ENCODE results near the gene ANXA6.

ANXA6 gene

DNA sequence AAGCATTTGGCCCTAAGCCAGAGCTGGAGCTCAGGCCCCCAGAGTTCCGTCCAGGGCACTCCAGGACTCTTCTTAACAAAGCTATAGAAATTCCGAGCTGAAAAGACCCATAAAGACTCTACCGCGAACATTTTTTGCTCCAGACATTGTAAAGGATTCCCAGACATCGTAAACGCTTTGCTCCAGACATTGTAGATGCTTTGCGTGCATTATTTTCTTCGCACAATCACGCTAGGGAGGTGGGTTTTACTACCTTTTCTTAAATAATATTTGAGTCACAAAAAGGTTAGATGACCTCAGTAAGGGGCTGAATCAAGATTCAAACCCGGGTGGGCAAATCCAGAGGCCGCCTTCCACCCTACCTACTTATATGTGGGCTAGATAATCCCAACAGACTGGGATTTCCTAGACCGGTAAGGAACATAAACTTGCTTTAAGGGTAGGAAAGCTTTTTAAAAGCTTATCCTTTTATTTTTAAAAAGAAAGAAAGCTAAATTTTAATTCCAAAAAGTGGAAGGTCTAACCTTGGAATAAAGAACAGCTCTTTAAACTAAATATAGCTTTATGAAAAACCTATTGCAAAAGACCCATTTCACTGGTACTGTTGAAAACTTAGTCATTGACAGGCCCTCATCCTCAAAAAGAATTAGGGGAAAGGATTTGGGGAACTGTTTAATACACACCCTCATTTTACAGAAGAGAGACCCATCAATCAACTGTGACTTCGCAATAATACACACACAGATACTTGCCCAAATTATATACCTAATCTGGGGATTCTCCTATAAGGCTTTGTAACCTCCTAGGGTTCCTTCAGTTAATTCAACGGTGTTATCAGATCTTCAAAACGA is 75.9 kb downstream of the ANXA6 start:
- no peak for DNase-seq (ENCODE audit: low read depth)

DNA sequence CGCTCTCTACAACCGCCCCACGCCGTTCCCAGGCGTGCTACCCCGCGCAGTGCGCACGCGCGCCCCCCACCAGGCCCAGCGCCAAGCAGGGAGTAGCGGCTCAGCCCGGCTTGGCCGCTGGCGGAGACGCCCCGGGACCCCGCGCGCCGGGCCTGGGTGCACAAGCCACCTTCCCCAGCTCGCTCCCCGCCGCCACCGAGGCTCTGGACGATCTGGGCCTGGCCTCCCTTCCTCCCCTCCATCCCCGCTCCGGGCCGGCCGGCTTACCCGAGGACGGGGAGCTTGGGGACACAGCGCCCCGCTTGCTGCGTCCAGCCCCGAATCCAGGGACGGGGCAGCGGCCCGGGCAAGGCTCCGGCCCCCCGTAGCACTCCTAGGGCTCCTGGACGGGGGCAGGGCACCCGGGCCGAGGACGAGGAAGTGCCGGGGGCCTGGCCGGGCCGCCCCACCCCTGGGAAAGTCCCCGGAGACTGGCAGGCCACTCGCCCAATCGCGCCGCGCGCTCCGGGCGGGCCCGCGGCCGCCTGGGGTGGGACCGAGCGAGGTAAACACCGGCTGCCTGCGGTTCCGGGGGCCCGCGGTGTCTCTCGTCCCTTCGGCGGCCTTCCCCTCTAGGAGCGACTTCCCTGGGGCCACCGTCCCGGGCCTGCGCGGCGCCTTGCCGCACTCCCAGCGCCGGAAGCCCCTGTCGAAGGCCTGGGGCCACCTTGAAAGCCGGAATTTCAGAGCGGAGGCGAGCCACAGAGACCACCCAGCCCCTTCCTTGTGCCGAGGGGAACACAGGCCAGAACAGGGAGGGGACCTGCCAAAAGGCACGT is 76.8 kb downstream of the ANXA6 start, which contains the start of gene TNIP1:
TNIP1 (minus strand) TSS at position 422 of the 818 bp plus-strand sequence. CDS start 15,939 bp downstream, outside the sequence.
- DNase-seq (ENCODE audit: low read depth) = peak; percentile 85

DNA sequence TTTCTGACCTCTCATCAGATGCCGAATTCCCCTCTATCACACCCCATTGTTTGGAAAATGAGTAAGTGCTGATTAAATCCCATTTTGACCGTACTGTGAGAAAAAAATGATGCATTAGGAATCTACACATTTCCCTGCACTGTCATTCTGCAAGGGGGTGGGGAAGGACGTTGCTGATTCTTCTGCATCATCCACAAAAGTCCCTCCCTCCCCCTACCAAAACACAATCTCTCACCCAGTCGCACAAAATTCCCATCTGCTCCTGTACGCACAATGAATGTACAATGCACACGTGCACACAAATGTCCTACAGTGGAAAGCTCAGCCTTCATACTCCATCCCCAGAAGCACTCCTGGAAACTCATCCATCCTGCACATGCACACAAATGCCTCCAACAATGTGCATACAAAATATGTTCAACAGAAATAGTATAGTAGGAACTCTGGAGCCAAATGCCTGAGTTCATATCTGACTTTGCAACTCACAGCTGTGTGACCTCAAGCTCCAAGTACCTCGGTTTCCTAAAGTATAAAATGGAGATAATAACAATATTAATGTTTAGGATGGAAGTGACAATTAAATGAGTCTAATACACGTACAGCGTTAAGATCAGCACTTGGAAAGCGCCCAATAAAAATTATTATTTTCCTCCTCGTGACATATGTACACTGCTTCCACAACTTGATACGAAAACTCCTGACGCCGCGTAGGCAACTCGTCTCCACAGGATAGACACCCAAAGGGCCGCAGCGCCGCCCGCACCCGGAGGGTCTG is 77.6 kb downstream of the ANXA6 start:
- DNase-seq (ENCODE audit: low read depth) = no peak

DNA sequence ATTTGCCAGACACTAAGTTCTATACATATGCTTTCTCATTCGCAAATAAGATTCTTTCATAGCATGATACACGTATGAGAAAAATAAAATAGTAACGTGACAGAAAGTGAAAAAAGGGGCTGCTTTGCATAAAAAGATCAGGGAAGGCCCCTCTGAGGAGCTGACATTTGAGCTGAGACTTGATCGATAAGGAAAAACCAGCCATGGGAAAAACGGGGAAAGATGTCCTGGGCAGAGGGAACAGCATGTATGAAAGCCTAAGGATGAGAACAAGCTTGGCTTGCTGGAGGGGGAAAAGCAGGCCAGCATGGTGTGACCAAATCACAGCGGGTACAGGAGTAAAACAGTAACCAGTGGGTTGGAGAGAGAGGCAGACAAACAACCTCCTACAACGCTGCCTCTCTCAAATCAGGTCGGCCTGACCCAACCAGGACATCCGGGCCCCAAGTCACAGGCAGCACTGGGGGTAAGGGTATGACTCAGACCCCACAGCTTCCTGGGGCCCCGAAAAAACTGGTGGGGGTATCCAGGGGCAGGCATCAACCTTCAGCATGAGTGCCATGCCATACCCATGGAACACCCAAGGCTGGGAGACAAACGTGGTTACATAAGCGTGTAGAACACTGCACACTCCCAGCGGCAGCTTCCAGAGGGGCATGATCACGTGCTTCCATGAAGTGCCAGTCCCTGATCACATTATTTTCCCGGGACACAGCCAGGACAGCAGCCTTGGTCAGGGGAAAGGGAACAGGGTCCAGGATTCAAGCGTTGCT is 78.9 kb downstream of the ANXA6 start:
- DNase-seq (ENCODE audit: low read depth) = peak; percentile 40

DNA sequence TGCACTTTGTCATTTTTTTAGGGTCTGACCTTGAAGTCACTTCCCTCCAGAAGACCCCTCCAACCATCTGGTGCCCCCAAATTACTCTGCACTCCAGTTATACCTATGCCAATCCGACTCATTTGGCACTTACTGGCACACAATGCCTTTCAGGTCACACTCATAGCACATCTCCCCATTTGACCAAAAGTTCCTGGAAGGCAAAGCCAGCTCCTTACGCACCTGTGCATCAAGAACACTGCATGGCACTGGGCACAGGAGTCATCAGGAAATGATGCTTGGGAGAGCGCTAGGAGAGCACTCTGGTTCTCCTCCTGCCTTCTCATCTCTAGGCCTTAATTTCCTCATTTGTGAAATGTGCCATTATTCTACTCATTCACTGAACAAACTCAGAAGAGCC is 79.6 kb downstream of the ANXA6 start:
- no peak for DNase-seq (ENCODE audit: low read depth)

DNA sequence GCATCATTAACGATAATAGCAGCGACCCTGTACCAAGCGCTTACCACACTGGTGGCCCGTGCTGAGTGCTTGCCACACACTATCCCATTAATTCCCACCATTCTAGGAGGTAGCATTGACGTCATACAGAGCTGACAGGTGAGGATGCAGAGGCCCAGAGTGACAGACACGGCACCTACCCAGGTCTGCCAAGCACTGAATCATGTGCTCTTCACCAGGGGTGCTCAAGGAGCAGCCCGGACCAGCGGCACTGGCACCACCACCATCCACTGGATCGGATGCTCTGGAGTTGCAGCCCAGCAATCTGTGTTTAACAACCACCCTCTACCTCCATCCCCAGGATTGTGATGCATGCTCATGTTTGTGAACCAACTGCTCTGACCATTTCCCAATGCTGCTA is 80.2 kb downstream of the ANXA6 start:
- DNase-seq (ENCODE audit: low read depth) = no peak

DNA sequence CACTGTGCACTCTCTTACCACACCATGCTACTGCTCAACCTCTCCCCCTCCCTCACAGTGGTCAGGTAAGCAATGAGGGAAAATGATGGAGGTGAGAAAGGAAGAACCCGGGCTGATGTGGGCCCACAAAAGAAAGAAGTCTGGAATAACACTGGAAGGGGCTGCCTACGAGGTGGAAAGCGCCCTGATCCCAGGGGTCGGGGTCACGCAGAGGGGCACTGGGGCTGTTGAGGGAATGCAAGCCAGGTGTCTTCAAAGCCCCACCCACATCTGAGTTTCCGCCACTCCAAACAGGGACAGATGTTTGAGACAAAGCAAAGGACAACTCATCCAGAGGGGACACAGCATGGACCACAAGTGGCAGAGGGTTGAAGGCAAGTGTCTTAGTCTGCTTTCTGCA is 81.0 kb downstream of the ANXA6 start:
- no peak for DNase-seq (ENCODE audit: low read depth)

DNA sequence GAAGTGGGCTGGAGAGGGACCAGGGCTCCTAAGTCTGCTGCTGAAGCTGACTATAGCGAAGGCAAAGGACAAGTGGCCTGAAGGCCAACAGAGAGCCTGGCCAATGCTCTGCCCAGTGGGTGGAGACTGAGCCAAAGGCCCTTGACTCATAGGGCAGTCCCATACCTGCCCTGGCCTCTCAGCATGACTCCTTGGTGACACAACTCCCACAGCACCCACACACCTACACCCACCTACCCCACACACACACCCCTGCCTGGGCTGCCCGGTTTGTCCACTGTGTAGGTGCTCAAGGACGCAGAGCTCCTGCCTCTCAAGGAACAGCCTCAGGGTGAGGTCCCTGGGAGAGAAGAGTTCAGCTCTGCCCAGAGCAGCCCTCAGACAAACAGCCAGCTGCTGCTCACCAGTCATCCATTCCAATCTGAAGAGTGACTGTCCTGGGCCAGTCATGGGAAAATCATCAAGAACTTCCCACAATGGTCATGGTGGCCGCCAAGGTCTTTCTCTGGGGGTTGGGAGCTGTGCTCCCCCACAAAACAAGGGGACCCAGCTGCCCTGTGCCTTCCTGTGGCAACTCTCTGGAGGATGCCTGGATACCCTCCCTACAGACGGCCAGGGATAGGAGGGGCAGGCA is 81.8 kb downstream of the ANXA6 start:
- no peak for DNase-seq (ENCODE audit: low read depth)

DNA sequence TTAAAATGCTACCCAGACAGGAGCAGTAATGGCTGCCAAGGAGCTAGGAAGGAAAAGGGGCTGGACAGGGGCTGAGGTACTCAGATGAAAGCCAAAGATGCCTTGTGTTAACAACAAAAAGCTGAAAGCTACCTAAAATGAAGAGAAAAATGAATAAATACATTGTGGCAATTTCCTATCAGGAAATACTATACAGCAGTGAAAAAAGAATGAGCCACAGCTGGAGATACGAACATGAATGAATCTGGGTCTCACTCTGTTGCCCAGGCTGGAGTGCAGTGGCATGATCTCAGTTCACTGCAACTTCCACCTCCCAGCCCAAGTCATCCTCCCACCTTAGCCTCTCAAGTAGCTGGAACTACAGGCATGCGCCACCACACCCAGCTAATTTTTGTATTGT is 83.0 kb downstream of the ANXA6 start:
- no peak for DNase-seq (ENCODE audit: low read depth)

DNA sequence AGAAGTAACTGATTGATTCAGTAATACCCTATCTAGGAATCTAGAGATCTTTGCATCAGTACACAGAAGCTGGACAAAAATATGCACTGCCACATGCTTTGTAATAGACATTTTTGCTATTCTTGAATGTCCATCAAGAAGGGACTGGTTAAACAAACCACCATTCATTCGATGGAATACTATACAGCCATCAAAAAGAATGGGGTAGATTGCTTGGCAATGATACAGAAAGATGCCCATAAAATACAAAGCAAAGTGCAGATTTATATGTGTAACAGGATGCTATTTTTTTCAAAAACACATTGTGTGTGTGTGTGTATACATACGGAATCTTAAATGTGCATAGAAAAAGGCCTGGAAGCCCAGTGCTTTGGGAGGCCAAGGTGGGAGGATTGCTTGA is 84.3 kb downstream of the ANXA6 start:
- no peak for DNase-seq (ENCODE audit: low read depth)

DNA sequence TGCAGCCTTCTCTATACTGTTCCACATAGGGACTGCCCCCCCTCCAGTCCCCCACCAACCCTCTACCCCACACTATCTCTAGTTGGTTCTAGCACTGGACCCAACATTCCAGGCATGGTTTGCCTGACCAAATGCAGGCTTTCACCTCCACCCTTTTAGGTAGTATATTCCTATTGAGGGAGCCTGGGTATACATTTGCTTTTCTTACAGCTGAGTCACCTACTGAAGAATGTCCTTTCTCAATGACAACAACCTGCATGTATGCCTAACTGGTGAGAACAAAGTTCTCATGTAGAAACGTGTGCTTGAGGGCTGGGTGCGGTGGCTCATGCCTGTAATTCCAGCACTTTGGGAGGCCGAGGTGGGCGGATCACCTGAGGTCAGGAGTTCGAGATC is 85.0 kb downstream of the ANXA6 start:
- DNase-seq (ENCODE audit: low read depth) = no peak

DNA sequence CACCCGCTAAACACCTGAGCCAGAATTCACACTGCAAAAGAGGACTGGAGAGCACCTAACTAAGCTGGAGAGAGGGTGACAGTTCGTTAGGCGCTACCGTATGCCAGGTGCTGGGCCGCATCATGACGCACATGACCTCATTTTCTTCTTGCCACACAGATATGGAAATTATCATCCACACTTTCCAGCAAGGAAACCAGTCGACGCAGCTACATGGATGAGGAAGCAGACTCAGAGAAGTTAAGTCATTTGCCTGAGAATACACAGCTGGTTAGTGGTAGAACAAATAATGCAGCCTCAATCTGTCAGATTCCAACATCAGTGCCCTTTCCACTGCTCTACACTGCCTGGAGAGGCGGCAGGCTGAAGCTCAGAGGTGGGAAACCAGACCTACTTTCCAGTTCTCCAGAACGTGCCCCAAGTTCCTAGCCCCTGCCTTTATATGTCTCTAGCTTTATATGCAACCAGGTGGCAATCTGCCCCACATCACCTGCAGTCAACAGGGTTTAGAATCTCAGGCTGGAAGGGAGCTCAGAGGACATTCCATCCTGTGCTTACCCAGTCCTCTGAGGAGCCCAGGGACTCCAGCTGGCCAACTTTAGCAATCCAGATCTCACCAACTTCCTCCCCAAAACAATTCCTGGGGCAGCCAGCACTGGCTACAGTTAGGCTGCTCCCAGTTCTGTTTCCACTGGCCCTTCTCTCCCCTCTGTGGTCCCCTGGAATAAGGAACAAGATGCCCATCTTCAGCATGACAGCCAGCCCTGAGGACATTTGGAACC is 85.5 kb downstream of the ANXA6 start:
- DNase-seq (ENCODE audit: low read depth) = no peak

DNA sequence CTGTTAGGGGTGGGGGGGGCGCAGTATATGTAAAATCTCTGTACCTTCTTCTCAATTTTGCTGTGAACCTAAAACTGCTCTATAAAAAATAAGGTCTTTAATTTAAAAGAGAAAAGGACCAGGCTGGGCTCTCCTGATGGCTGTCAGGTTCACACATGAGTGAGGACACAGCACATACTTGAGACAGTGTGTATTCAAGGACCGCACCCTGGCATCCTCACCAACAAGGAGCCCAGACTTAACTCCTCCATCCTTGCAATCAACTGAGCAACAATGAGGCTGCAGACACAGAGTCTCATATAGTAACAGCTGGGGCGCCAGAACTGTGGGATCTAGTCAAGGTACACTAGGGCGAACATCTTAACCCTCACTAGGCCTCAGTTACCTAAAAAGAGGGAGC is 86.6 kb downstream of the ANXA6 start:
- DNase-seq (ENCODE audit: low read depth) = no peak

DNA sequence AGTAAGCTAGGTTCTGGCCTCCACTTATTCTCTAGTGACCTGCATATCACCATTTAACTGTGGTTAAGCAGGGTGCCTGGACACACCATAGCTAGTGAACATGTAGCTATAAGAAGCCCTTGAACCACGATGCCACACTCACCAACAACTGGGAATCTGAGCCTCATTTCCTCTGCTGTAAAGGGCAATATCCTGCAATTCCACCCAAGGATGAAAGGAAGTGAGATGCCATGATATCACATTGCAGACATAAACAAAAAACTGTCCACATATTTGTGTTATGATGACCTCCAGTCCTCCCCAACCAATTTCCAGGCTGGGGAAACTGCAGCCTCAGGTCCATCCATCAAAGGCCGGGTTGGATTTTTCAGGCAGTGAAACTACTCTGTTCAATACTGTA is 87.1 kb downstream of the ANXA6 start:
- no peak for DNase-seq (ENCODE audit: low read depth)

DNA sequence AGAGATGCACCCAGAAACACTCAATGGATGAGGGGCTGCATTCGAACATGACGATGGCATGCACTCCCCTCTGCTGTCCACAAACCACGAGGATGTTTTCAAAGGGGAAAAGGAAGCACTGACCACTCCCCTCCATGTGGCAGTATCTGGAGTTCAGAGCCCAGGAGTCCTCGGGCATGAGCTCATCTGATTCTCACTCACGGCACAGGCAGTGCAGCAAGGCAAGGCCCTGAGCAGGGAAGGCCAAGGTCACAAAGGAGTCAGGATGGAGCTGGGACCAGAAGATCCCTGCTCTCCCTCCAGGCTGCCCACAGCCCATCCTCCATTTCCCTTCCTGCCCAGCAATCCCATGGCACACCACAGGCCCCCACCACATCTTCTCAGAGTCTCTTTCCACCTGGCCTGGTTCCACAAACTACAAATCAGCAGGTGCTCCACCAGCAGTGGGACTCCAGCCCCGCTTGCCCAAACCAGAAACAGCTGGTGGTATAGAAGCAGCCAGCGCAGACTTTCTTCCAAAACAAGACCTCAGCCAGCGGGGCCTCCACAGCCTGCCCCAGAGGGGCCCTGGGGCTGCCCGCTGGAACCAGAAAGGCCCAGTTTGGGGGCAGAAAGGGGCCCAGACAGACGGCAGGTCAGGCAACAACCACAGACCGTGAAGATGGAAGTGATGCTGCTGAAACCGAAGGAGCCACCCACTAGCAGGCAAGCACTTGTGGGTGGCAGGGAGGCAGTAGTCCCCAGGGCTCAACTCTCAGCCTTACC is 89.0 kb downstream of the ANXA6 start:
- no peak for DNase-seq (ENCODE audit: low read depth)

DNA sequence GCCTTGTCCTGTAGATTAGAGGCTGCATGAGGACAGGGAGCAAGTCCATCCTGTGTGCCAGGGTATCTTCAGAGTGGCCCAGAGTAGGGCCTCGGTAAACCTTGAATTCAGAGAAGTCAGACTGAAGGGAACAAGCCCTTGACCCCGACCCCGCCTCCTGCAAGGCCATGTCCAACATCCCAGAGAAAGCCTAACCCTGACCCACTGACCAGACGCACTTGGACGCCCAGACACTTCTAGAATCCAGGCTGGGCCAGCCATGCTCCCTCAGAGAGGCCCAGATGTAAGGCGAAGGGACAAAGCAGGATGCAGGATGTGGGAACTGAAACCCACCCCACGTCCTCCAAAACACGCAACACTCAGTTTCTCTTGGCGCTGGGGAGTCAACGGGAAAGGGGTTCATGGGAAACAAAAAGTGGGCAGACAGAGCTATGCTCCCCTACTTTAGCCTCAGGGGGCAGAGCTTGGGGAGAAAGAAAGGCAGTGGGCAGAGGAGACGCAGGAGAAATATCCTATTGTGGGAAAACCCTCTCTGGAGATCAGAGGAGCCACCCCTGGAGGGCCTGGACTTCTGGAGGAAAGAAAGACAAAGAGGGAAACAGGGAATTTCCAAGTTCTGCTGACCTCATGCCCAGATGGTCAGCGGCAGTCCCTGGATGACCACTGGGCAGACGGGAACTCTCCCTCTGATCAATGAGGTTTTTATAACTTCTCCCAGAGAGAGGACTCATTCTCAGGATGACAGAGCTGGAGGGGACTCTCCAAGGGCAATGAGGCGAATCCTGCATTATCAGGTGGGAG is 89.7 kb downstream of the ANXA6 start:
- DNase-seq (ENCODE audit: low read depth) = no peak

DNA sequence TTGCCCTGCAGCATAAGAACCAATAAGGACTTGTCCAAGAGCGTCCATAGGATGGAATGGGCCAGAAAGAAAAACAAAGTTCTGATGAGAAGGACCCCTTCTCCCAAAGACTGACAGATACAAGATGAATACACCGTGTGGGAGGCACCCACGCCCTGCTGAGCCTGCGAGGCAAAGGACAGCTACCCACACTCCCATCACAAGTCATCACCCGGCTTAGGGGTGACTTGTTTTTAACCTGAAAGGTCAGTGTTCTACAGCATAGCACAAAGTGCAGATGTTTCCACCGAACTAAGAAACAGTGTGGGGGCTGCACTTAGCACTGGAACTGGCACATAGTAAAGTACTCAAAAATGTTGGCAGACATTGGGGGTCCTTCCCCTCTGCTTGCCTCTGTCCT is 90.7 kb downstream of the ANXA6 start:
- DNase-seq (ENCODE audit: low read depth) = no peak

DNA sequence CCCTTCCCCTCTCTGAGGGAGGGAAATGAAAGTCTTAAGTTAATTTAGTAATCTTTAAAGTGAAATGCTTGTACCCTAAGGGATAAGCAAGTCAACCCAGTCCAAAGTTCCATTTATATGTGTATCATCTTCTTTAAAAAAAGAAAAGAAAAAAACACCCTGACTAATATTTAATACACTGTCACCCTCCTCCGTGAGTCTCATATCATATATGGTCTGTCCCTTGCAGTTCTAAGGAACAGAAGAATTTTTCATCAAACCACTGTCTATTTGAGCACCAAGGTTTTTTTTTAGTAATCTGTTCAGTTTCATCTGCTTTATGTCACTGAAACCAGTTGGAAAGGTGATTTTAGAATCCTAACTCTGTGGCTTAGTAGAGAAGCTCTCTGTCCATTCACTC is 92.0 kb downstream of the ANXA6 start:
- DNase-seq (ENCODE audit: low read depth) = no peak

Data from stimulated activated CD4-positive, alpha-beta T cell treated with anti-CD3 and anti-CD28 coated beads, Interleukin-2, amount 100 ng/mL, for 4 hours (primary cell).